HCT116 (cell line): ENCODE measurements around the gene HEPN1. TPM values are rescaled to one million over a fixed set of nuclear protein-coding genes. Genes with fewer than 3 reads are reported as not detected.

Source experiments
- ATAC-seq: fragments of 200-7000 bp; cut with Tn5 transposase; 2 replicates; pipeline ENCODE4 v1.9.1; 2020; ENCODE audit warnings: mild to moderate bottlenecking, moderate library complexity
- BruUV-seq: library from RNA; stranded (reverse); fragments of 400-500 nt; replicated peaks from 2 replicates; lab custom pipeline; 2021; lab: Mats Ljungman, UMichigan
- CTCF ChIA-PET: fragments of 300-600 bp; sonication (Branson Sonifier 250); formaldehyde crosslinking; loops from one replicate; lab custom pipeline; 2021; ENCODE audit warnings: antibody characterized with exemption; lab: Charles Lee
- POLR2A ChIA-PET: fragments of 300-600, 350-600 bp; sonication (Branson Sonifier 250); formaldehyde crosslinking; loops from one replicate; lab custom pipeline; 2021; ENCODE audit warnings: antibody characterized with exemption; lab: Charles Lee
- RAD21 ChIA-PET, 2 experiments: fragments of 300-600 bp; sonication (Branson Sonifier 250); formaldehyde crosslinking; loops; one replicate each; lab custom pipeline; 2023; ENCODE audit warnings: low total read pairs in 2 of 2; ENCODE audit not compliant: uncharacterized antibody in 2 of 2, unreplicated experiment in 2 of 2, low non-redundant PET in 1 of 2; lab: Charles Lee
- DNase-seq: peaks from one replicate; pipeline ENCODE4 v3.0.0-alpha.2; 2010; ENCODE audit warnings: low read depth, low spot score
- H2AFZ ChIP-seq: fragments of 200-600 bp; shearing (Covaris generic), sonication (generic); 2 replicates; pipeline ENCODE4 v1.6.1; 2017; ENCODE audit warnings: low read depth, mixed run types, mixed read lengths, antibody characterized with exemption, low read length; ENCODE audit not compliant: poor library complexity, severe bottlenecking
- H3K27ac ChIP-seq: 2 replicates; pipeline ENCODE4 v1.5.1; 2012; ENCODE audit warnings: low read depth, low read length
- H3K27me3 ChIP-seq: fragments of 200-600 bp; sonication (generic); 2 replicates; pipeline ENCODE4 v1.6.1; 2016; ENCODE audit warnings: mixed run types, low read length, mixed read lengths; ENCODE audit not compliant: insufficient read depth
- H3K36me3 ChIP-seq, 2 experiments: fragments of 200-500 bp in 1 of 2; fragments of 200-600 bp in 1 of 2; sonication (Bioruptor generic) in 1 of 2; sonication (generic) in 1 of 2; 2 replicates each; pipeline versions ENCODE4 v1.5.1 to v1.6.1; 2014 to 2016; ENCODE audit warnings: low read length in 2 of 2, inconsistent platforms in 1 of 2, mixed read lengths in 1 of 2, mixed run types in 1 of 2; ENCODE audit not compliant: insufficient read depth in 2 of 2, control insufficient read depth in 1 of 2
- H3K4me1 ChIP-seq, 2 experiments: fragments of 200-600 bp in 1 of 2; sonication (generic) in 1 of 2; 2 replicates each; pipeline versions ENCODE4 v1.5.1 to v1.6.1; 2012 to 2017; ENCODE audit warnings: low read length in 2 of 2, inconsistent platforms in 1 of 2, mild to moderate bottlenecking in 1 of 2, mixed read lengths in 1 of 2, mixed run types in 1 of 2, moderate library complexity in 1 of 2; ENCODE audit not compliant: insufficient read depth in 2 of 2, control insufficient read depth in 1 of 2
- H3K4me2 ChIP-seq: fragments of 200-600 bp; sonication (generic); 2 replicates; pipeline ENCODE4 v1.6.1; 2017; ENCODE audit warnings: mixed run types, low read length, mixed read lengths
- H3K4me3 ChIP-seq, 2 experiments: fragments of 200-600 bp in 1 of 2; sonication (generic) in 1 of 2; replicated peaks in 1 of 2; 2 replicates each; pipeline ENCODE4 v1.5.1; 2011 to 2016; ENCODE audit warnings: low read length in 2 of 2, control low read depth in 1 of 2, low read depth in 1 of 2, mild to moderate bottlenecking in 1 of 2, mixed read lengths in 1 of 2, mixed run types in 1 of 2
- H3K79me2 ChIP-seq: fragments of 200-600 bp; sonication (generic); 2 replicates; pipeline ENCODE4 v1.6.1; 2017; ENCODE audit warnings: mild to moderate bottlenecking, mixed run types, low read length, moderate library complexity, mixed read lengths; ENCODE audit not compliant: insufficient read depth
- H3K9ac ChIP-seq: fragments of 200-600 bp; sonication (generic); 2 replicates; pipeline ENCODE4 v1.6.1; 2016; ENCODE audit warnings: low read length, mixed read lengths
- H3K9me2 ChIP-seq: fragments of 200-600 bp; sonication (generic), shearing (Covaris generic); 2 replicates; pipeline ENCODE4 v1.6.1; 2017; ENCODE audit warnings: mixed run types, mild to moderate bottlenecking, moderate library complexity; ENCODE audit not compliant: insufficient read depth
- H3K9me3 ChIP-seq, 2 experiments: fragments of 200-500 bp in 1 of 2; fragments of 200-600 bp in 1 of 2; sonication (Bioruptor generic) in 1 of 2; sonication (generic) in 1 of 2; 2 replicates each; pipeline ENCODE4 v1.6.1; 2014 to 2017; ENCODE audit warnings: low read length in 2 of 2, mixed read lengths in 2 of 2, inconsistent platforms in 1 of 2, low read depth in 1 of 2, mild to moderate bottlenecking in 1 of 2, mixed run types in 1 of 2, moderate library complexity in 1 of 2; ENCODE audit not compliant: control insufficient read depth in 1 of 2, insufficient read depth in 1 of 2
- H4K20me1 ChIP-seq: fragments of 200-600 bp; sonication (generic), shearing (Covaris generic); 2 replicates; pipeline ENCODE4 v1.6.1; 2017; ENCODE audit warnings: mixed run types, mild to moderate bottlenecking, moderate library complexity; ENCODE audit not compliant: insufficient read depth
- CBX3 ChIP-seq: IDR thresholded peaks from 2 replicates; pipeline ENCODE4 v1.6.1; 2012; ENCODE audit warnings: low read depth
- EZH2 ChIP-seq: fragments of 200-600 bp; sonication (generic); IDR thresholded peaks from 2 replicates; pipeline ENCODE4 v1.6.1; 2017; ENCODE audit warnings: antibody characterized with exemption, mixed run types
- POLR2AphosphoS5 ChIP-seq: IDR thresholded peaks from 2 replicates; pipeline ENCODE4 v1.6.1; 2011; ENCODE audit warnings: mild to moderate bottlenecking, low read depth, low read length, moderate library complexity
- RAD21 ChIP-seq: IDR thresholded peaks from 2 replicates; pipeline ENCODE4 v1.6.1; 2012; ENCODE audit warnings: low read depth, mild to moderate bottlenecking
- TCF7L2 ChIP-seq: IDR thresholded peaks from 2 replicates; pipeline ENCODE4 v1.7.0; 2011; ENCODE audit warnings: borderline replicate concordance, inconsistent platforms; ENCODE audit not compliant: insufficient read depth, insufficient read length; ENCODE audit errors: extremely low read depth
- ZFX ChIP-seq: fragments of 450-650 bp; IDR thresholded peaks from 2 replicates; pipeline ENCODE4 v1.6.1; 2017
- ZNF274 ChIP-seq: fragments of 200-500 bp; sonication (Bioruptor generic); IDR thresholded peaks from 2 replicates; pipeline ENCODE4 v1.6.1; 2014; ENCODE audit warnings: mild to moderate bottlenecking, low read depth, low read length, inconsistent platforms
- intact Hi-C: fragments of 100-400 bp; cut with micrococcal nuclease; formaldehyde crosslinking; loops from 2 replicates; pipeline ENCODE4 v1.10.0; 2022
- total RNA-seq: library from RNA; stranded (reverse); gene quantifications from one replicate; pipeline ENCODE4 v1.2.1, GENCODE V29; 2021; ENCODE audit not compliant: unreplicated experiment
- TF ChIP-seq, protein P1 (sequence below): IDR thresholded peaks from 2 replicates; pipeline ENCODE4 v1.6.1; 2012

HEPN1 gene
- total RNA-seq, 1 experiment from 2014 or later = not detected

DNA sequence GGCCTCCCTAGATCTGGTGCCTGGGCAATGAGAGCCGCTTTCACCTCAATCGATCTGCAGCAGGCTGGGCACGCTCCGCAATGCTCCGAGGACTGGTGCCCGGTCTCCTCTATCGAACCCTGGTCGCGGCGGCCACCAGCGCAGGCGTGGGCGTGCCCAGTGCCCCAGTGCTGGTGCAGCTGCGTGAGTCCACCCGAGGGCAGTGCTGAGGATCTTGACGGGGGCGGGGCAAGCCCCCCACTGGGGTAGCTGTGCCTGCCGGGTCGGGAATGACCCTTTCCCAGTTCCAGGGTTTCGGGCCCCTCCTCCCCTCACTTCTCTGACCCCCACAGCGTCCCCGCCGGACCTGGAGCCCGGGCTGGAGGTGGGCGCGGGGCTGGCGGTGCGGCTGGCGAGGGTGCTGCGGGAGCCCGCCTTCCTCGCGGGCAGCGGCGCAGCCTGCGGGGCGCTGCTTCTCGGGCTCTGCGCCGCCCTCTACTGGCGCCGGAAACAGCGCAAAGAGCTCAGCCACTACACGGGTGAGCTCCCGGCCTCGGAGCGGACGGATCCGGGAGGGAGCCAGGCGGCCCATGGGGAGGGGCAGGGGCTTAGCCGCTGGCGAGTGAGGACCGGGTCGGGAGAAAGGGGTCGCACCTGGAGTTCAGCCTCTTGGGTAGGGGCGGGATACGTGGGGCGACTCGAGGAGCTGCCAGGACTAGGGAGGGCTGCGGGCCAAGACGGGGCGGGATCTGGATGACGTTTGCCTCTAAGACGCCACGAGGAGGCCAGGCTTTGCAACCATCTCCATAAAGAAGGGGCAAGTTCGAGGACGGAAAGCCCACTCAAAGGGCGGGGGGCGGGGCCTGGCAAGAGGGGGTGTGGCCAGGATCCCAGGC, 42.9 kb upstream of the HEPN1 start (continued):
- no peak; the same call in 1 of the 2 replicates for TF ChIP-seq CBX3
- TF ChIP-seq, protein P1, sequence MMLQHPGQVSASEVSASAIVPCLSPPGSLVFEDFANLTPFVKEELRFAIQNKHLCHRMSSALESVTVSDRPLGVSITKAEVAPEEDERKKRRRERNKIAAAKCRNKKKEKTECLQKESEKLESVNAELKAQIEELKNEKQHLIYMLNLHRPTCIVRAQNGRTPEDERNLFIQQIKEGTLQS = no peak
- TF ChIP-seq ZNF274 = no peak
- no peak for TF ChIP-seq EZH2
- no peak for TF ChIP-seq TCF7L2

DNA sequence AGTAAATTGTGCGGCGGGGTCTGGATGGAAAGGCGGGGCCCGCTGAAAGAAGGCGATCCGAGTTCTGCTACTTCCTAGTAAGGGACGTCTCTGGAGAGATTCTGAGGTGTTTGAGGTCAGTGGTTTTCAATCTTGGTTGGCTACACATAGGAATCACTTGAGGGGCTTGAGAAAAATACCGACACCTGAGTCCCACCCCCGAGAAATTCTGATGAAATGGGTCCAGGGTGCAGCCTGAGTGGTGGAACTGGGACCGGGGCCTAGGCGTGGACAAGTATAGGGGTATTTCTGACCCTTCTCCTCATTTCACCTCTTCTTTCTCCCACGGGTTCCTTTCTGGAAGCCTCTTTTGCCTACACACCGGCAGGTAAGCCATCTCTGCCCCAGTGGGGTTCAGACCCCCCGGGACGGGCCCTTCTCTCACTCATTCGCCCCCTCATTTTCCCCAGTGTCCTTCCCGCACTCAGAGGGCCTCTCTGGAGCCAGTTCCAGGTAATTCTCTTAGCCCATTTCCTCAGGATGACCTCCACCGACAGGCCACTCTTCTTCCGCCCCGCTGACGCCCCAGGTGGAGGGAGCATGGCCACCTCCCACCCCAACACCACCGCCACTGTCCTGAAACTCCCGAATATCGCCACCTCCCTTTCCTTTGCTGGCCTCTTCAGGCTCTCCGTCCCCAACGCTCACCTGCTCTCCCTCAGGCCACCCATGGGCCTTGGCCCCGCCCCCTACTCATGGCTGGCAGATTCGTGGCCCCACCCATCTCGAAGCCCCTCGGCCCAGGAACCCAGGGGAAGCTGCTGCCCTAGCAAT, 42.0 kb upstream of the HEPN1 start:
- Histone ChIP-seq H3K4me1 (peaks cover 12 to 23% of the 10 kb centered on the region in 2 experiments), H2AFZ (no peak overlapping the region), H3K9ac (peak overlapping the region; percentile 71), H3K9me3 (no peaks in the 10 kb centered on the region), H3K4me2 (peak overlapping the region; percentile 90), H3K9me2 (no peaks in the 10 kb centered on the region), H3K4me3 (peak overlapping the region; percentile 58 to 61), H3K27ac (peak overlapping the region; percentile 83), H3K79me2 (no peaks in the 10 kb centered on the region), H3K36me3 (no peaks in the 10 kb centered on the region), H3K27me3 (no peaks in the 10 kb centered on the region), H4K20me1 (no peaks in the 10 kb centered on the region)
- DNase-seq = no peak
- intact Hi-C loops = loop anchor here (2.0 kb wide), 1 partner anchor 78 kb away; the partner anchor contains the start of gene CCDC15
- ATAC-seq = no peak
- ChIA-PET POLR2A (interaction anchor here (0.7 to 1.6 kb wide), 7 partner anchors 11 to 83 kb away, joined by 3 to 19 read pairs (median 4); partner anchors contain the start of genes CCDC15 and ROBO4), CTCF (interaction anchor here (0.6 to 1.9 kb wide), 31 partner anchors 8 to 556 kb away, joined by 3 to 15 read pairs (median 4); partner anchors contain the start of genes CCDC15 and ROBO4), RAD21 (interaction anchor here in 1 of 2 experiments (1.0 kb wide), 1 partner anchor 77 kb away, joined by 5 read pairs; the partner anchor contains the start of gene CCDC15)
- TF ChIP-seq POLR2AphosphoS5 (peak; percentile 44; the same call in 1 of the 2 replicates), ZFX (no peak), RAD21 (no peak)
- BruUV-seq = TSS peak; percentile 86
